ENCODE data around the gene SSC5D.

Gene SSC5D

DNA sequence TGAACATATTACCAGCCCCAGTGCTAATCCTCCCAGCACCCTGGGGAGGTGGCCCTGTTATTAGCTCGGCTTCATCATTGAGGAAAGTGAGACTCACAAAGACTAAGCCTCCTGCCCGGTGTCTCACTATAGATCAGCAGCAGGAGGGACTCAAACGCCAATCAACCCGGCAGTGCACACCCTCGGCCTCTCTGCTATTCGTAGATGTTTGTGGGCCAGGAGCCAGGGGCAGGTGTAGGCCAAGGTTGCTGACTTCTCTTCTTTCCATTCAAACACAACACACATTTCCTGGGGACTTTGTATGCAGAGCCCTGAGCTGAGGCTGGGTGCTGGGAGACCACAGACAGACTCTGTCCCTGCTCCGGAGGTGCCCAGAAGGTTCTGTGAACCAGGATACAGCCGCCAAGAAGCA, 66.5 kb downstream of the SSC5D start:
- DNase-seq (ENCODE audit: low read depth): no peak

DNA sequence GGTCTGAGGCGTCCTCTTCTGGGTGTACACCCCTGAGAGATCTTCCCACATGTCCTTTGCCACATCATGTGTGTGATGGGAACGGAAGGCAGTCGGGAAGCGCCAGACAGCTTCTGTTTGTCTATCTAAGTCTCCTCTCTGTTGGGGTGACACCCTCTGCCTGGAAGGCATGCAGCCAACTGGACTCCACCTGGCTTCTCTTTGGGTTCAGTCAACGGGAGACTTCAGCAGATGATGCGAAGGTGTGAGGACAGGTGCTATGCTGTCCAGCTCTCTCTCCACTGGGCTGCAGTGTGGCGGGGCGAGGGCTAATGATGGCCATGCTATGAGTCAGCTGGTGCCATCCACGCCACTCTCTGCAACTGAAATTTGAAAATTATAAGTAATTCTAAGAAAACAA, 71.4 kb downstream of the SSC5D start:
- no peak for DNase-seq (ENCODE audit: low read depth)

DNA sequence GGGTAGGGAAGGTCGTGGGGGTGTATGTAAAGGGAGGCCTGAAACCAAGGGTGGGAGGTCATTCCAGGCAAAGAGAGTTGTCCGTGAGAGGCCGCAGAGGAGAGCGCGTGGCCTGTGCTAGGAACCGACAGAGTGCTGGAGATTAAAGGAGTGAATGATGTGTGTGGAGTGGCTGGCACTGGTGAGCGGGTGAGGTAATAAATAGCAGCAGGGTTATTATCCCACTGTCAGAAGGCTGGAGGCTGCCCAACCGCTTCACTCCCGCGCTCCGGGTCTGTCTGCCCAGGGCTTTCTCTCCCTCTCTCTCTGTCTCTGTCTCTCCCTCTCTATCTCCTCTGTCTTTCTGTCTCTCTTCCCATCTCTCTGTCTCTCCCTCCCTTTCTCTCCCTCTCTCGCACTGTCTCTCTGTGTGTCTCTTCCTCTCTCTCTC, 75.0 kb downstream of the SSC5D start:
- DNase-seq (ENCODE audit: low read depth): no peak

DNA sequence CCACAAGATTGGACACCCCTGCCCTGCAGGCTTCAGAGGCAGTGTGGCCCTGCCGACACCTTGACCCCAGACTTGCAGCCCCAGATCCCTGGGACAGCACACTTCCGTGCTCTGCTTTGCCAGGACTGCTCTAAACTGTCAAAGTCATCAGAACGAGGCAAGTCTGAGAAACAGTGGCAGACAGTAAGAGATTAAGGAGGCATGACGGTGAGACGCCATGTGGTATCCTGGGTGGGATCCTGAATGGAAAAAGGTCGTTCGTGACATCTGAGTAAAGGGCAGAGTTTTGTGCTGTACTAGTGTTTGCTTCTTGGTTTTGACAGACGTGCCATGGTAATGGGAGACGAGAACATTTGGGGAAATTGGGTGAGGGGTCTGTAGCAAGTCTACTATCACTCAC, 78.6 kb downstream of the SSC5D start:
- DNase-seq (ENCODE audit: low read depth): no peak

DNA sequence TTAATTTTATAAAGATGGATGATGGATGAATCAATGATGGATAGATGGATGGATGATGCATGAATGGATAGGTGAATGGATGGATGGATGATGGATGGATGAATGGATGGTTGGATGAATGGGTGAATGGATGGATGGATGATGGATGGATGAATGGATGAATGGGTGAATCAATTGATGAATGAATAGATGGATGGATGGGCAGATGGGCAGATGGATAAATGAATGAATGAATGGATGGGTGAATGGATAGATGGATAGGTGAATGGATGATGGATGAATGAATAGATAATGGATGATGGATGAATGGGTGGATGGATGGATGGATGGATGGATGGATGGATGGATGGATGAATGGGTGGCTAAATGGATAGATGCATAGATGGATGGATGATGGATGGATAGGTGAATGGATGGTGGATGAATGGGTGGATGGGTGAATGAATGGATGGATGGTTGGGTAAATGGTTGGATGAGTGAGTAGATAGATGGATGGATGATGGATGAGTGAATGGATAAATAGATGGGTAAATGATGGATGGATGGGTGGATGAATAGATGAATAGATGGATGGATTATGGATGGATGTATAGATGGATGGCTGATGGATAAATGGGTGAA, 79.6 kb downstream of the SSC5D start:
- no peak for DNase-seq (ENCODE audit: low read depth)

All from activated T-helper 9 cell treated with anti-CD3 and anti-CD28 coated beads, Interleukin-2, amount 50 U/mL, for 16 hours (primary cell).